Transverse colon (tissue), 4 donors: Measurements from ENCODE around the gene DTX3L. TPM values are rescaled to one million over a fixed set of nuclear protein-coding genes. Genes with fewer than 3 reads are reported as not detected.
A peak's percentile ranks its signal among the peaks of the same experiment; 100 is the strongest.
"Not testable (repeated sequence)": the region's sequence is repeated elsewhere in the genome, so short reads cannot be mapped to it uniquely, and the experiment has no call there.

Experiments
- DNase-seq: peaks from one replicate; pipeline ENCODE4 v3.0.0-alpha.2; 2019
- H3K27ac ChIP-seq, 4 donors: fragments of 200-600 bp; sonication (generic); 2 replicates each; pipeline ENCODE4 v1.5.1; 2016 to 2018; ENCODE audit warnings: inconsistent platforms in 4 of 4
- H3K27me3 ChIP-seq: fragments of 200-600 bp; sonication (generic); 2 replicates; pipeline ENCODE4 v1.5.1; 2017; ENCODE audit warnings: inconsistent platforms
- H3K36me3 ChIP-seq, 4 donors: fragments of 200-600 bp; sonication (generic); 2 replicates each; pipeline ENCODE4 v1.5.1; 2017 to 2019; ENCODE audit warnings: inconsistent platforms in 4 of 4
- H3K4me1 ChIP-seq, 4 donors: fragments of 200-600 bp; sonication (generic); 2 replicates each; pipeline ENCODE4 v1.5.1; 2017 to 2020; ENCODE audit warnings: inconsistent platforms in 4 of 4
- H3K4me3 ChIP-seq, 4 donors: fragments of 200-600 bp; sonication (generic); 1 replicate in 1 of 4; 2 replicates in 3 of 4; pipeline versions ENCODE4 v1.5.1 to v1.6.1; 2017 to 2019; ENCODE audit warnings: inconsistent platforms in 4 of 4
- H3K9me3 ChIP-seq, 2 donors: fragments of 200-600 bp; sonication (generic); 2 replicates each; pipeline ENCODE4 v1.5.1; 2017 to 2019; ENCODE audit warnings: inconsistent platforms in 2 of 2
- EP300 ChIP-seq: sonication (generic); formaldehyde crosslinking; IDR thresholded peaks from one replicate; pipeline ENCODE4 v1.6.1; 2017; ENCODE audit warnings: antibody characterized with exemption, low read depth
- POLR2A ChIP-seq: fragments of 450-650 bp; IDR thresholded peaks from one replicate; pipeline ENCODE4 v1.6.1; 2016; ENCODE audit warnings: antibody characterized with exemption, mild to moderate bottlenecking, moderate library complexity
- POLR2AphosphoS5 ChIP-seq, 3 donors: sonication (generic); formaldehyde crosslinking; IDR thresholded peaks; one replicate each; pipeline ENCODE4 v1.6.1; 2016; ENCODE audit warnings: antibody characterized with exemption in 3 of 3
- WGBS, 2 donors: methylation state at CpG; one replicate each; pipeline ENCODE4 v1.1.5; 2018; ENCODE audit warnings: low coverage in 1 of 2; 5-methylcytosine and 5-hydroxymethylcytosine counted together
- in situ Hi-C, 4 donors: fragments of 200-750 bp; cut with MboI; loops; one replicate each; pipeline versions ENCODE4 v1.15.0 to v1.15.1; 2017; ENCODE audit warnings: low sequenced_read_pairs in 3 of 4, low pct_ligation_motif_present in 1 of 4, low pct_unique_long_range_greater_than_20kb in 1 of 4
- intact Hi-C: fragments of 100-400 bp; cut with DNase I; formaldehyde crosslinking; loops from one replicate; pipeline ENCODE4 v1.15.1; 2023; ENCODE audit warnings: low total_unique reads
- total RNA-seq, 4 donors: library from RNA; depleted of rRNA; stranded (reverse); fragments of >200 nt; gene quantifications; one replicate each; pipeline ENCODE4 v1.1.0, GENCODE V29; 2016
- TF ChIP-seq, protein P1 (sequence below), 5 experiments: fragments of 200-600 bp in 3 of 5; fragments of 450-650 bp in 2 of 5; sonication (generic) in 3 of 5; IDR thresholded peaks; 1 replicate in 2 of 5; 2 replicates in 3 of 5; pipeline ENCODE4 v1.5.1; 2016 to 2017; ENCODE audit warnings: antibody characterized with exemption in 5 of 5, inconsistent platforms in 3 of 5, mild to moderate bottlenecking in 2 of 5, moderate library complexity in 1 of 5

The DTX3L gene
- total RNA-seq, 4 donors from 2014 or later: 22.3 to 32.4 (median 26.7) TPM

- no peak for DNase-seq
- H3K4me3 ChIP-seq: no peak overlapping the region
- intact Hi-C loops: loop anchor here (5.0 kb wide), 1 partner anchor 122 kb away; the partner anchor contains the start of gene PARP14
- H3K27ac ChIP-seq: no peak overlapping the region
- H3K27me3 ChIP-seq: no peaks in the 10 kb centered on the region
- in situ Hi-C loops: loop anchor here (5.0 to 10.0 kb wide), 2 partner anchors 115 to 117 kb away; no protein-coding TSS in a partner anchor
- H3K36me3 ChIP-seq: peaks cover 0 to 24% (median 9%) of the 10 kb centered on the region in 4 donors
- 86 to 92% methylated on average over 3 of the region's 3 CpGs for WGBS, 2 donors
- TF ChIP-seq POLR2A: no peak
- TF ChIP-seq EP300: no peak
- TF ChIP-seq POLR2AphosphoS5 (IDR thresholded peaks at IDR 0.05): no peak
- TF ChIP-seq, protein P1, sequence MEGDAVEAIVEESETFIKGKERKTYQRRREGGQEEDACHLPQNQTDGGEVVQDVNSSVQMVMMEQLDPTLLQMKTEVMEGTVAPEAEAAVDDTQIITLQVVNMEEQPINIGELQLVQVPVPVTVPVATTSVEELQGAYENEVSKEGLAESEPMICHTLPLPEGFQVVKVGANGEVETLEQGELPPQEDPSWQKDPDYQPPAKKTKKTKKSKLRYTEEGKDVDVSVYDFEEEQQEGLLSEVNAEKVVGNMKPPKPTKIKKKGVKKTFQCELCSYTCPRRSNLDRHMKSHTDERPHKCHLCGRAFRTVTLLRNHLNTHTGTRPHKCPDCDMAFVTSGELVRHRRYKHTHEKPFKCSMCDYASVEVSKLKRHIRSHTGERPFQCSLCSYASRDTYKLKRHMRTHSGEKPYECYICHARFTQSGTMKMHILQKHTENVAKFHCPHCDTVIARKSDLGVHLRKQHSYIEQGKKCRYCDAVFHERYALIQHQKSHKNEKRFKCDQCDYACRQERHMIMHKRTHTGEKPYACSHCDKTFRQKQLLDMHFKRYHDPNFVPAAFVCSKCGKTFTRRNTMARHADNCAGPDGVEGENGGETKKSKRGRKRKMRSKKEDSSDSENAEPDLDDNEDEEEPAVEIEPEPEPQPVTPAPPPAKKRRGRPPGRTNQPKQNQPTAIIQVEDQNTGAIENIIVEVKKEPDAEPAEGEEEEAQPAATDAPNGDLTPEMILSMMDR (IDR thresholded peaks at IDR 0.05): no peak
- H3K4me1 ChIP-seq: peaks cover 8 to 33% (median 16%) of the 10 kb centered on the region in 4 donors
- H3K9me3 ChIP-seq: no peaks in the 10 kb centered on the region
These were observed 4.2 kb upstream of the DTX3L start for GRCh38 chr3:122559906-122560305.

DNA sequence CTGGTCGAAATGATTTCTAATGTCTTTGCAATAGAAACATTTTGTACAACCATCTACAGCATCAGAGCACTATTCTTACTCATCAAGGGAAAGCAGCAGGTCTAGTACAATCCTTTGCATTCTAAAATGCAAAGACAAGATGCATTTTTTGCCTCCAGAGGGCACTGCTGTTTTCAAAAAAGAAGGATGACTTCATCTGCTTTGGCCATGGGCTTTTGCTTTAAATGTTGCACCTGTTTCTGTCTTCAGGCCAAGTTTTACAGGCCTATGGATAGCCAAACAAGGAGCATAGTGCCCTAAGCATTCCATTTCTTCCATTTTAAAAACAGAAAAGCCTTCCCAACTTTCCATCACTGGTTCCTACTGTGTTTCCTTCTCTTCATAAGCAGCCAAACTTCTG, 3.5 kb upstream of the DTX3L start:
- H3K9me3 ChIP-seq: no peaks in the 10 kb centered on the region
- H3K27ac ChIP-seq: no peak overlapping the region
- TF ChIP-seq, protein P1 (IDR thresholded peaks at IDR 0.05): peak; percentile 39 to 66 (median 49)
- TF ChIP-seq POLR2A: no peak
- peaks cover 0 to 18% (median 9%) of the 10 kb centered on the region in 4 donors for H3K36me3 ChIP-seq
- H3K27me3 ChIP-seq: no peaks in the 10 kb centered on the region
- intact Hi-C loops: loop anchor here (5.0 kb wide), 1 partner anchor 122 kb away; the partner anchor contains the start of gene PARP14
- in situ Hi-C loops: no loop called here
- DNase-seq: peak; percentile 56
- no peak overlapping the region for H3K4me3 ChIP-seq
- 91 to 100% methylated on average over 1 of the region's 1 CpG for WGBS, 2 donors
- H3K4me1 ChIP-seq: peaks cover 8 to 40% (median 22%) of the 10 kb centered on the region in 4 donors

- peak overlapping the region; percentile 68 to 92 (median 76) for H3K4me3 ChIP-seq
- peaks cover 8 to 45% (median 23%) of the 10 kb centered on the region in 4 donors for H3K4me1 ChIP-seq
- intact Hi-C loops: loop anchor here (5.0 kb wide), 1 partner anchor 119 kb away; the partner anchor contains the start of gene PARP14
- H3K9me3 ChIP-seq: no peaks in the 10 kb centered on the region
- TF ChIP-seq POLR2AphosphoS5 (IDR thresholded peaks at IDR 0.05) (no peak), EP300 (no peak), POLR2A (no peak)
- TF ChIP-seq, protein P1 (IDR thresholded peaks at IDR 0.05): no peak
- DNase-seq: no peak
- peak overlapping the region; percentile 92 to 97 (median 92) for H3K27ac ChIP-seq
- in situ Hi-C loops: no loop called here
- WGBS, 2 donors: 55 to 58% methylated on average over 5 of the region's 5 CpGs
- H3K36me3 ChIP-seq: peaks cover 0 to 31% (median 5%) of the 10 kb centered on the region in 4 donors
- no peaks in the 10 kb centered on the region for H3K27me3 ChIP-seq
These were observed 1.0 kb upstream of the DTX3L start for GRCh38 chr3:122562923-122563716.

DNA sequence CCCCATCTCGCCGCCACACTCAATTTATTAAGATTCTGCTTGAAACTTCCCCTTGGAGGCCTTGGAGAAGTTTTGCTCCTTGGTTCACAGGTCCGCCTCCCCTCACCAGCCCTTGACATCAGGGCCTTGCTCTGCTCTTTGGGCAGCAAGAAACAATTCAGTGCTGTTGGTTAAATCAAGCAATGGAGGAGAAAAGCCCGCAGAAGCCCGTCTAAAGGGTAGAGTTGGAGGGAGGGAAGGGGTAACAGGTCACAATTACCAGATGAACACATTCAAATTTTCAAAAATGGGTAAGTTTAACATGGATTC, 467 bp upstream of the DTX3L start:
- WGBS, 2 donors: 22% methylated on average over 5 of the region's 5 CpGs; no CpG with 5 or more reads in 1 of the 2 donors
- Histone ChIP-seq H3K27ac (peak overlapping the region; percentile 92 to 97 (median 92)), H3K4me3 (peak overlapping the region; percentile 68 to 92 (median 76)), H3K4me1 (peaks cover 8 to 50% (median 24%) of the 10 kb centered on the region in 4 donors), H3K9me3 (no peaks in the 10 kb centered on the region), H3K36me3 (peaks cover 0 to 26% (median 3%) of the 10 kb centered on the region in 4 donors), H3K27me3 (no peaks in the 10 kb centered on the region)
- in situ Hi-C loops (no loop called here), intact Hi-C loops (loop anchor here (5.0 kb wide), 1 partner anchor 119 kb away; the partner anchor contains the start of gene PARP14)
- no peak for DNase-seq
- TF ChIP-seq EP300: no peak
- TF ChIP-seq, protein P1 (IDR thresholded peaks at IDR 0.05): no peak
- TF ChIP-seq POLR2AphosphoS5 (IDR thresholded peaks at IDR 0.05): no peak
- TF ChIP-seq POLR2A: no peak

DNA sequence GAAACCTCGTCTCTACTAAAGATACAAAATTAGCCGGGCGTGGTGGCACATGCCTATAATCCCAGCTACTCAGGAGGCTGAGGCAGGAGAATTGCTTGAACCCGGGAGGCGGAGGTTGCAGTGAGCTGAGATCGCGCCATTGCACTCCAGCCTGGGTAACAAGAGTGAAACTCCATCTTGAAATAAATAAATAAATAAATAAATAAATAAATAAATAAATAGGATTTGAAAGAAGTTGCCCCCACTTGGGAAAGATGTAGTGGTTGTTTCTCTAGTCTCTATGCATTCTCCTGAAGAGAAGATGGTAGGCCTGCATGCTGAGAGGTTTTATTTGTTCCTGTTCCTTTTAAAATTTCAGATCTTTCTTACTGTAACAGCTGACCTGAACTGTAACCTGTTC, 4.0 kb downstream of the DTX3L start:
- WGBS, 2 donors: 88 to 95% methylated on average over 7 of the region's 7 CpGs
- H3K27me3 ChIP-seq, in situ Hi-C loops, DNase-seq, intact Hi-C loops, H3K4me3 ChIP-seq, H3K9me3 ChIP-seq: not testable (repeated sequence)
- Histone ChIP-seq H3K36me3 (peaks cover 0 to 42% (median 6%) of the 10 kb centered on the region in 4 donors), H3K4me1 (peaks cover 5 to 35% (median 16%) of the 10 kb centered on the region in 4 donors), H3K27ac (peak overlapping the region; percentile 31 to 75 (median 54))
